Measurements from ENCODE around the gene HOXB5.

DNA sequence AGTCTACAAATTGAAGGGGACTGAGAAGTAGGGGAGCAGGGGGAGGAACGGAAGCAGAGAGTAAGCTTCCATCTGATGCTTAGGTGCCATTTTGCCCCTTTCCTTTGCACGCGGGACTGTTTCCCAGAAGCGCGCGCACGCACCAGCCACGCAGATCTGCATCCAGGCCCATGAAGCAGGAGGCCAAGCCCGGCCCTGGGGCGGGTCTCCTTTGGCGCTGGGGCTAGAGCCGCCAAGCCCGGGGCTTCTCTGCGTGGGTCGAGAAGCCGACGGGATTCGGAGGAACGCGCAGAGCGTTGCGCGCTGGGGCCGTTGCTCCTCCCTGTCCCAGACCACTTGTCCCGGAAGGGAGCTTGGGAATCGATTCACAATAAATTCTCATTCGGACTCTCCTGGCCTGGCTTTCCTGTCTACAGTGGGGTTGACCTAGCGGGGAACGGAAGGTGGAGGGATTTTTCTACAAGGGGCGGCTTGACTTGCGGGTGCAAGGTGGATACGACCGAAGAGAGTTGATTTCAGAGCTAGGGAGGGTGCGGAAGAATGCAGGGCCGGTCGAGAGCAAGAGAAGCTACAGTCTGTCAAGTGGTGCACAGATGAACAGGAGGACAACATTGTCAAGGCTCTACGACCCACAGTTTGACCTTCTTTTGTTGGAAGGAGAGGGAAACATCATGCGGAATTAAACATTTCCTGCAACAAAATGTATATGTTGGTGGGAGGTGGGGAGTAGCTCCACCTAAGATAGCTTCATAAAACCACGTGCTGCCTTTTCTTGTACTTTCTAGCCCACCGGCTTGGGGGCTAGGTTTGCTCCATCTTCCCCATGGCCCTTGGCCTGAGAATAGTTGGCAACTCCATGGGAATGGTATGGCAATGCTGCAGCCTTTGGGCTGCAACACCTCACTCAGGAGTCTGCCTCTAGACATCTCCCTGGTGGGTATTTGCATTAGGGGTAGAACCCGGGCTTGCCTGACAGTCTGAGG, 28.1 kb upstream of the HOXB5 start:
- TF ChIP-seq RARB (CRISPR knock-in tag; IDR thresholded peaks at IDR 0.05): no peak
- TF ChIP-seq, protein P1, sequence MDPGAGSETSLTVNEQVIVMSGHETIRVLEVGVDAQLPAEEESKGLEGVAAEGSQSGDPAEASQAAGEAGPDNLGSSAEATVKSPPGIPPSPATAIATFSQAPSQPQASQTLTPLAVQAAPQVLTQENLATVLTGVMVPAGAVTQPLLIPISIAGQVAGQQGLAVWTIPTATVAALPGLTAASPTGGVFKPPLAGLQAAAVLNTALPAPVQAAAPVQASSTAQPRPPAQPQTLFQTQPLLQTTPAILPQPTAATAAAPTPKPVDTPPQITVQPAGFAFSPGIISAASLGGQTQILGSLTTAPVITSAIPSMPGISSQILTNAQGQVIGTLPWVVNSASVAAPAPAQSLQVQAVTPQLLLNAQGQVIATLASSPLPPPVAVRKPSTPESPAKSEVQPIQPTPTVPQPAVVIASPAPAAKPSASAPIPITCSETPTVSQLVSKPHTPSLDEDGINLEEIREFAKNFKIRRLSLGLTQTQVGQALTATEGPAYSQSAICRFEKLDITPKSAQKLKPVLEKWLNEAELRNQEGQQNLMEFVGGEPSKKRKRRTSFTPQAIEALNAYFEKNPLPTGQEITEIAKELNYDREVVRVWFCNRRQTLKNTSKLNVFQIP (CRISPR knock-in tag; IDR thresholded peaks at IDR 0.05; ENCODE audit: borderline replicate concordance, low read depth): no peak
- TF ChIP-seq ZC3H10 (CRISPR knock-in tag; IDR thresholded peaks at IDR 0.05): no peak
- no peak for TF ChIP-seq ZFP30 (CRISPR knock-in tag; IDR thresholded peaks at IDR 0.05)
- TF ChIP-seq, protein P2, sequence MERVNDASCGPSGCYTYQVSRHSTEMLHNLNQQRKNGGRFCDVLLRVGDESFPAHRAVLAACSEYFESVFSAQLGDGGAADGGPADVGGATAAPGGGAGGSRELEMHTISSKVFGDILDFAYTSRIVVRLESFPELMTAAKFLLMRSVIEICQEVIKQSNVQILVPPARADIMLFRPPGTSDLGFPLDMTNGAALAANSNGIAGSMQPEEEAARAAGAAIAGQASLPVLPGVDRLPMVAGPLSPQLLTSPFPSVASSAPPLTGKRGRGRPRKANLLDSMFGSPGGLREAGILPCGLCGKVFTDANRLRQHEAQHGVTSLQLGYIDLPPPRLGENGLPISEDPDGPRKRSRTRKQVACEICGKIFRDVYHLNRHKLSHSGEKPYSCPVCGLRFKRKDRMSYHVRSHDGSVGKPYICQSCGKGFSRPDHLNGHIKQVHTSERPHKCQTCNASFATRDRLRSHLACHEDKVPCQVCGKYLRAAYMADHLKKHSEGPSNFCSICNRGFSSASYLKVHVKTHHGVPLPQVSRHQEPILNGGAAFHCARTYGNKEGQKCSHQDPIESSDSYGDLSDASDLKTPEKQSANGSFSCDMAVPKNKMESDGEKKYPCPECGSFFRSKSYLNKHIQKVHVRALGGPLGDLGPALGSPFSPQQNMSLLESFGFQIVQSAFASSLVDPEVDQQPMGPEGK (CRISPR knock-in tag; IDR thresholded peaks at IDR 0.05; ENCODE audit: borderline replicate concordance): no peak
- no peak for TF ChIP-seq ZNF70 (CRISPR knock-in tag; IDR thresholded peaks at IDR 0.05)
- TF ChIP-seq BACH2 (CRISPR knock-in tag; IDR thresholded peaks at IDR 0.05; ENCODE audit: borderline replicate concordance): no peak
- no peak for TF ChIP-seq ARNTL (CRISPR knock-in tag; IDR thresholded peaks at IDR 0.05; ENCODE audit: borderline replicate concordance, low read depth)
- TF ChIP-seq, protein P3, sequence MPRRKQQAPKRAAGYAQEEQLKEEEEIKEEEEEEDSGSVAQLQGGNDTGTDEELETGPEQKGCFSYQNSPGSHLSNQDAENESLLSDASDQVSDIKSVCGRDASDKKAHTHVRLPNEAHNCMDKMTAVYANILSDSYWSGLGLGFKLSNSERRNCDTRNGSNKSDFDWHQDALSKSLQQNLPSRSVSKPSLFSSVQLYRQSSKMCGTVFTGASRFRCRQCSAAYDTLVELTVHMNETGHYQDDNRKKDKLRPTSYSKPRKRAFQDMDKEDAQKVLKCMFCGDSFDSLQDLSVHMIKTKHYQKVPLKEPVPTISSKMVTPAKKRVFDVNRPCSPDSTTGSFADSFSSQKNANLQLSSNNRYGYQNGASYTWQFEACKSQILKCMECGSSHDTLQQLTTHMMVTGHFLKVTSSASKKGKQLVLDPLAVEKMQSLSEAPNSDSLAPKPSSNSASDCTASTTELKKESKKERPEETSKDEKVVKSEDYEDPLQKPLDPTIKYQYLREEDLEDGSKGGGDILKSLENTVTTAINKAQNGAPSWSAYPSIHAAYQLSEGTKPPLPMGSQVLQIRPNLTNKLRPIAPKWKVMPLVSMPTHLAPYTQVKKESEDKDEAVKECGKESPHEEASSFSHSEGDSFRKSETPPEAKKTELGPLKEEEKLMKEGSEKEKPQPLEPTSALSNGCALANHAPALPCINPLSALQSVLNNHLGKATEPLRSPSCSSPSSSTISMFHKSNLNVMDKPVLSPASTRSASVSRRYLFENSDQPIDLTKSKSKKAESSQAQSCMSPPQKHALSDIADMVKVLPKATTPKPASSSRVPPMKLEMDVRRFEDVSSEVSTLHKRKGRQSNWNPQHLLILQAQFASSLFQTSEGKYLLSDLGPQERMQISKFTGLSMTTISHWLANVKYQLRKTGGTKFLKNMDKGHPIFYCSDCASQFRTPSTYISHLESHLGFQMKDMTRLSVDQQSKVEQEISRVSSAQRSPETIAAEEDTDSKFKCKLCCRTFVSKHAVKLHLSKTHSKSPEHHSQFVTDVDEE (CRISPR knock-in tag; IDR thresholded peaks at IDR 0.05): no peak
